Karpas-422 (cell line): Measurements from ENCODE around the gene KLK11. TPM values are rescaled to one million over a fixed set of nuclear protein-coding genes. Genes with fewer than 3 reads are reported as not detected.

Source experiments
- DNase-seq: peaks from one replicate; pipeline ENCODE4 v3.0.0-alpha.2; 2015
- H2AFZ ChIP-seq: fragments of 200-600 bp; sonication (generic); 2 replicates; pipeline ENCODE4 v1.6.1; 2014; ENCODE audit warnings: antibody characterized with exemption, low read length, mixed read lengths
- H3K27ac ChIP-seq: fragments of 200-600 bp; sonication (generic); 2 replicates; pipeline ENCODE4 v1.5.1; 2014; ENCODE audit warnings: mild to moderate bottlenecking, low read length, moderate library complexity
- H3K27me3 ChIP-seq: fragments of 200-600 bp; sonication (generic); 2 replicates; pipeline ENCODE4 v1.6.1; 2014; ENCODE audit warnings: low read length, mixed read lengths
- H3K36me3 ChIP-seq: fragments of 200-600 bp; sonication (generic); 2 replicates; pipeline ENCODE4 v1.6.1; 2014; ENCODE audit warnings: low read length, mixed read lengths; ENCODE audit not compliant: insufficient read depth
- H3K4me1 ChIP-seq: fragments of 200-600 bp; sonication (generic); 2 replicates; pipeline ENCODE4 v1.6.1; 2014; ENCODE audit warnings: mild to moderate bottlenecking, low read length, mixed read lengths
- H3K4me2 ChIP-seq: fragments of 200-600 bp; sonication (generic); 2 replicates; pipeline ENCODE4 v1.6.1; 2014; ENCODE audit warnings: low read length, low read depth, mild to moderate bottlenecking; ENCODE audit not compliant: poor library complexity, severe bottlenecking
- H3K4me3 ChIP-seq: fragments of 200-600 bp; sonication (generic); 2 replicates; pipeline ENCODE4 v1.5.1; 2014; ENCODE audit warnings: mild to moderate bottlenecking, antibody characterized with exemption, low read length, mixed read lengths
- H3K79me2 ChIP-seq: fragments of 200-600 bp; sonication (generic); 2 replicates; pipeline ENCODE4 v1.6.1; 2014; ENCODE audit warnings: mild to moderate bottlenecking, low read length, mixed read lengths
- H3K9ac ChIP-seq: fragments of 200-600 bp; sonication (generic); 2 replicates; pipeline ENCODE4 v1.6.0; 2014; ENCODE audit warnings: low read length
- H3K9me2 ChIP-seq: fragments of 200-600 bp; sonication (generic), shearing (Covaris generic); replicated peaks from 2 replicates; pipeline ENCODE4 v1.6.0; 2014; ENCODE audit warnings: mild to moderate bottlenecking, low read length, moderate library complexity; ENCODE audit not compliant: insufficient read depth
- H3K9me3 ChIP-seq: fragments of 300-700, 200-600 bp; sonication (generic); 2 replicates; pipeline ENCODE4 v1.6.1; 2014; ENCODE audit warnings: low read length, mixed read lengths
- H4K20me1 ChIP-seq: fragments of 200-600 bp; sonication (generic); 2 replicates; pipeline ENCODE4 v1.6.1; 2014; ENCODE audit warnings: mild to moderate bottlenecking, antibody characterized with exemption, low read length, low read depth; ENCODE audit not compliant: insufficient read depth
- total RNA-seq: library from RNA; depleted of rRNA; stranded (reverse); fragments of >200 nt; shearing (Covaris generic); gene quantifications from 2 replicates; pipeline ENCODE4 v1.2.3, GENCODE V29; 2014; ENCODE audit warnings: low replicate concordance

KLK11 gene
- total RNA-seq, 1 experiment from 2014 or later, result not detected

DNA sequence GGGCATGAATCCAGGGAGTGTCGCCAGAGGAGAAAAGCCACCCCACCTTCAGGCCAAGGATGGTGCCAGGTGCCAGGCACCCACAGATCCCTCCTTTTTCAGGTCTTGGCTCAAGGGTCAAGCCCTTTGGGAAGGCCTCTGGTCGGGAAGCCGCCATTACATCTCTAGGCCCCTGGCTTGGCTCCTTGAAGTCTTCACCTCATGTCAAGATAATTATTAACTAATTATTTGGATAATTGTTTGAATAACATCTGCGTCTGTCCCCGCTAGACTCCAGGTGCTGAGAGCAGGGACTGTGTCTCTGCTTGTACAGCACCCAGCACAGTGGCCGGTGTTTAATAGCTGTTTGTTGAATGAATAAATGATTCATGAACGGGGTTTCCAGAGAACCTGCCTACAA lies 37.2 kb upstream of the KLK11 start:
- H3K27ac ChIP-seq, result no peak overlapping the region
- H3K4me2 ChIP-seq, result no peak overlapping the region
- no peaks in the 10 kb centered on the region for H3K79me2 ChIP-seq
- no peak overlapping the region for H2AFZ ChIP-seq
- no peaks in the 10 kb centered on the region for H3K27me3 ChIP-seq
- H3K4me1 ChIP-seq, result no peaks in the 10 kb centered on the region
- 0 out of 2 replicates have a peak, but pooled peaks cover 6% of the 10 kb centered on the region for H3K9me2 ChIP-seq
- DNase-seq, result no peak
- no peaks in the 10 kb centered on the region for H3K9me3 ChIP-seq
- H3K36me3 ChIP-seq, result no peaks in the 10 kb centered on the region
- H3K4me3 ChIP-seq, result no peak overlapping the region
- H4K20me1 ChIP-seq, result no peaks in the 10 kb centered on the region
- no peak overlapping the region for H3K9ac ChIP-seq

DNA sequence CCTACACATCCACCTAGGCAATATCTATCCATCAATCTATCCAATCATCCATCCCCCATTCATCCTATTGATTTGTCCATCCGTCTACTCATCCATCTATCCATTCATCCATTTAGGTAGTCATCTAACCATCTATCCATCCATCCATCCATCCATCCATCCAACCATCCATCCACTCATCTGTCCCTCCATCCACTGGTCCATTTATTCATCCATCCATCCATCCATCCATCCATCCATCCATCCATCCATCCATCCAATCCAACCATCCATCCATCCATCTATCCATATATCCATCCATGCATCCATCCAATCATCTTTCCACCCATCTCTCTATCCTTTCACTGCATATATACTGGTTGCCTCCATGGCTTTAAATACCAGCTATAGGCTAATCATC lies 34.6 kb upstream of the KLK11 start:
- 0 out of 2 replicates have a peak, but pooled peaks cover 6% of the 10 kb centered on the region for H3K9me2 ChIP-seq
- no peaks in the 10 kb centered on the region for H4K20me1 ChIP-seq
- DNase-seq, result no peak
- H3K27ac ChIP-seq, result no peak overlapping the region
- no peak overlapping the region for H2AFZ ChIP-seq
- H3K27me3 ChIP-seq, result no peaks in the 10 kb centered on the region
- no peak overlapping the region for H3K4me3 ChIP-seq
- no peak overlapping the region for H3K4me2 ChIP-seq
- H3K79me2 ChIP-seq, result no peaks in the 10 kb centered on the region
- H3K9me3 ChIP-seq, result no peaks in the 10 kb centered on the region
- H3K4me1 ChIP-seq, result no peaks in the 10 kb centered on the region
- H3K36me3 ChIP-seq, result no peaks in the 10 kb centered on the region
- no peak overlapping the region for H3K9ac ChIP-seq

GRCh38 chr19:51060336-51060735 lies 33.9 kb upstream of the KLK11 start:
- H3K27ac ChIP-seq, result no peak overlapping the region
- H3K9ac ChIP-seq, result no peak overlapping the region
- no peak for DNase-seq
- H3K36me3 ChIP-seq, result no peaks in the 10 kb centered on the region
- 0 out of 2 replicates have a peak, but pooled peaks cover 6% of the 10 kb centered on the region for H3K9me2 ChIP-seq
- no peak overlapping the region for H3K4me3 ChIP-seq
- H3K4me2 ChIP-seq, result no peak overlapping the region
- no peaks in the 10 kb centered on the region for H3K9me3 ChIP-seq
- H4K20me1 ChIP-seq, result no peaks in the 10 kb centered on the region
- no peaks in the 10 kb centered on the region for H3K4me1 ChIP-seq
- no peaks in the 10 kb centered on the region for H3K27me3 ChIP-seq
- no peaks in the 10 kb centered on the region for H3K79me2 ChIP-seq
- no peak overlapping the region for H2AFZ ChIP-seq

DNA sequence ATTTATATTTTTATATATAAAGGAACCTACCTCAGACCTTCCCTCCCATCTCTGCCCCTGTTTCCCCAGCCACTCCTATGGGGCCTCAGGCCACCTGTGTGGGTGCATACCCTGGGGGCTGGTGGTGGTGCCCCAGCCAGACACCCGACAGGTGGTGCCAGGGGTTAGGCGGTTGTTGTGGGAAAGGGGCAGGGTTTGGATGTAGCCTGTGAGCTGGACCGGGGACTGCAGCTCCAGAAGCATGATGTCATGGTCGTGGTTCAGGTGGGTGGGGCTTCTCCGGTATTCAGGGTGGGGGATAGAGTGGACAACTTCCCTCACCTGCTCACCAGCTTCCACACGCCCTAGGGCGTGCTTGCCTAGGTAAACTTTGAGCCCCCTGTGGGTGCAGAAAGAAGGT lies 33.3 kb upstream of the KLK11 start:
- no peaks in the 10 kb centered on the region for H3K4me1 ChIP-seq
- H3K9ac ChIP-seq, result no peak overlapping the region
- H3K36me3 ChIP-seq, result no peaks in the 10 kb centered on the region

DNA sequence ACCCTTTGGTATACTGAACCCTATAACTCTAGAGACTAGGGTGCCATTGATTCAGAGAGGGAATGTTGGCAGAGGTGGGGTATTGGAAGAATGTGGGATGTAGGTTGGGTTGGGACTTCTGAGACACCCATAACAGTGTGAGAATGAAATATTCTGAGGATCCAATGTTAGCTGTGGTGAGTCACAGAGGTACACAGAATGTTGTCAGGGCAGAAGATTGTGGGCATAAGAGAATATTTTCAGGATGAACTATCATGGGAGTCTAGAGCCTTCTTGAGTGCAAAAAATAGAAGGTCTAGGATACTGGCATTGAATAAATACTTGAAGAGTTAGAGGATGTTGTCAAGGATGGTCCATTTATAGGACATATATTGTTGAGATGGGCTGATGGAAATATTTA lies 29.4 kb upstream of the KLK11 start:
- H3K9ac ChIP-seq, result no peak overlapping the region
- H3K9me3 ChIP-seq, result no peaks in the 10 kb centered on the region
- H3K9me2 ChIP-seq, result no peaks in the 10 kb centered on the region

More for the DNA sequence above, 33.3 kb upstream of the KLK11 start:
- no peaks in the 10 kb centered on the region for H3K9me3 ChIP-seq
- DNase-seq, result no peak
- H3K9me2 ChIP-seq, result 0 out of 2 replicates have a peak, but pooled peaks cover 6% of the 10 kb centered on the region
- H3K79me2 ChIP-seq, result no peaks in the 10 kb centered on the region
- no peaks in the 10 kb centered on the region for H4K20me1 ChIP-seq
- no peak overlapping the region for H3K27ac ChIP-seq
- no peak overlapping the region for H2AFZ ChIP-seq
- H3K27me3 ChIP-seq, result no peaks in the 10 kb centered on the region
- no peak overlapping the region for H3K4me2 ChIP-seq
- H3K4me3 ChIP-seq, result no peak overlapping the region

GRCh38 chr19:51047031-51047335 lies 20.6 kb upstream of the KLK11 start:
- Histone ChIP-seq H3K4me3 (no peak overlapping the region), H3K79me2 (no peaks in the 10 kb centered on the region), H3K9me3 (no peaks in the 10 kb centered on the region), H3K27me3 (no peaks in the 10 kb centered on the region), H4K20me1 (no peaks in the 10 kb centered on the region), H3K9me2 (no peaks in the 10 kb centered on the region), H3K36me3 (no peaks in the 10 kb centered on the region), H3K4me1 (no peaks in the 10 kb centered on the region), H2AFZ (no peak overlapping the region), H3K27ac (no peak overlapping the region), H3K4me2 (no peak overlapping the region), H3K9ac (no peak overlapping the region)
- no peak for DNase-seq

More for the DNA sequence above, 29.4 kb upstream of the KLK11 start:
- no peak for DNase-seq
- Histone ChIP-seq H4K20me1 (no peaks in the 10 kb centered on the region), H3K4me1 (no peaks in the 10 kb centered on the region), H2AFZ (no peak overlapping the region), H3K4me3 (no peak overlapping the region), H3K27ac (no peak overlapping the region), H3K4me2 (no peak overlapping the region), H3K27me3 (no peaks in the 10 kb centered on the region), H3K36me3 (no peaks in the 10 kb centered on the region), H3K79me2 (no peaks in the 10 kb centered on the region)

DNA sequence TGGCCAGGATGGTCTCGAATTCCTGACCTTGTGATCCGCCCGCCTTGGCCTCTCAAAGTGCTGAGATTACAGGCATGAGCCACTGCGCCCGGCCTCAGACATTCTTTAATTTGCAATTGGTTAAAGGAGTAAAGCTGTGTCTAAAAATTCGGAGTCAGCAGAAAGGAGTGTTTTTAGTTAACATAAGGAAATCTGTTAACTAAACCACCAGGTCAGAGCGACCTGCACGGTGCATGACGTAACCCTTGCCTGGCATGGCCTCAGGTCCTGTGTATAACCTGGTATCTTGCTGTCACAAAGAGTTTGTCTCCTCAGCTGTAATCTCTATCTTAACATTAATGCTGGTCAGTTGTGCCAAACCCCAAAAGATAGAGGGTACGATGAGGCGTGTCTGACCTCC lies 17.9 kb upstream of the KLK11 start:
- no peak overlapping the region for H3K9ac ChIP-seq
- no peak overlapping the region for H3K4me3 ChIP-seq
- H3K4me1 ChIP-seq, result no peaks in the 10 kb centered on the region
- H3K27ac ChIP-seq, result no peak overlapping the region
- no peaks in the 10 kb centered on the region for H3K79me2 ChIP-seq
- H3K9me3 ChIP-seq, result no peaks in the 10 kb centered on the region
- no peak for DNase-seq
- H3K9me2 ChIP-seq, result no peaks in the 10 kb centered on the region
- H3K27me3 ChIP-seq, result no peaks in the 10 kb centered on the region
- H2AFZ ChIP-seq, result no peak overlapping the region
- no peaks in the 10 kb centered on the region for H3K36me3 ChIP-seq
- H4K20me1 ChIP-seq, result no peaks in the 10 kb centered on the region
- no peak overlapping the region for H3K4me2 ChIP-seq

DNA sequence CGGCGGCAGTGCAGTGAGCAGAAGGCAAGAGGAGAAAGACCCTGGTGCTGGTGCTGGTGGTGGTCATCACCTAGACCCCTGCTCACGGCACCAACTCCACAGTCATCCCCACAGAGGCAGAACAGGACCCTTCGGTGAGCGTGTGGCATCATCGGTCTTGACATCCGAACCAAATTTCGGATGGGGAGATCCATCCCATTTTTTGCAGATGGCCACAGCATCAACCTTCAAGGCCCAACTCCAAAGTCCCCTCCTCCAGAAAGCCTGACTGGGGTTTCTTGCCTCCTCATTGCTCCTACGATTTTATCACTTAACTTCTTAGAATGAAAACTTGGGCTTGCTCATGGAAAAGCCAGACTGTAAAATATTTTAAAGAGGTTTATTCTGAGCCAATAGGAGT lies 17.1 kb upstream of the KLK11 start:
- H2AFZ ChIP-seq, result no peak overlapping the region
- H3K27me3 ChIP-seq, result no peaks in the 10 kb centered on the region
- no peaks in the 10 kb centered on the region for H3K36me3 ChIP-seq
- H3K9ac ChIP-seq, result no peak overlapping the region
- H3K4me2 ChIP-seq, result no peak overlapping the region
- no peak overlapping the region for H3K27ac ChIP-seq
- DNase-seq, result no peak
- no peaks in the 10 kb centered on the region for H3K4me1 ChIP-seq
- H3K79me2 ChIP-seq, result no peaks in the 10 kb centered on the region
- no peak overlapping the region for H3K4me3 ChIP-seq
- no peaks in the 10 kb centered on the region for H3K9me2 ChIP-seq
- H4K20me1 ChIP-seq, result no peaks in the 10 kb centered on the region
- no peaks in the 10 kb centered on the region for H3K9me3 ChIP-seq

DNA sequence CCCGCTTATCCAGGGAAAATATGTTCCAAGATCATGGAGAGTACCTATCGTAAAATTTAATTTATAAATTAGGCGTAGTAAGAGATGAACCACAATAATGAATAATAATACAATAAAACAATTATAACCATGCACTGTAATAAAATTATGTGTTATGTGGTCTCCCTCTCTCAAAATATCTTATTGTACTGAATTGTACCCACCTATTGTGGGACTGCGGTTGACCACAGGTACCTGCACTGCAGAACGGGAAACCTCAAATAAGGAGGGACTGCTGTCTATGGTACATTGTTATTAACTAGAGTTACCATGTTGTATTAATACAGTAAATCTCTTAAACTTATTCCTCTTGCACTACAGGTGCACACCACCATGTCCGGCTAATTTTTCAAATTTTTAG lies 13.7 kb upstream of the KLK11 start:
- no peaks in the 10 kb centered on the region for H3K9me2 ChIP-seq
- H3K4me1 ChIP-seq, result no peaks in the 10 kb centered on the region
- no peak overlapping the region for H3K4me3 ChIP-seq
- H3K79me2 ChIP-seq, result no peaks in the 10 kb centered on the region
- H3K27ac ChIP-seq, result no peak overlapping the region
- no peaks in the 10 kb centered on the region for H3K27me3 ChIP-seq
- no peaks in the 10 kb centered on the region for H3K9me3 ChIP-seq
- H2AFZ ChIP-seq, result no peak overlapping the region
- H3K4me2 ChIP-seq, result no peak overlapping the region
- DNase-seq, result no peak
- H3K36me3 ChIP-seq, result no peaks in the 10 kb centered on the region
- H4K20me1 ChIP-seq, result no peaks in the 10 kb centered on the region
- no peak overlapping the region for H3K9ac ChIP-seq
